ENCODE data around the gene RNU4-1.

Gene RNU4-1

GRCh38 chr12:120287491-120287890 lies 5.5 kb downstream of the RNU4-1 start (continued):
- no peak for TF ChIP-seq ZC3H10 (CRISPR knock-in tag; IDR thresholded peaks at IDR 0.05)
- no peak for TF ChIP-seq SNAI2 (CRISPR knock-in tag; IDR thresholded peaks at IDR 0.05)
- TF ChIP-seq CSRNP3 (CRISPR knock-in tag; IDR thresholded peaks at IDR 0.05), result no peak

- ATAC-seq, result no peak
- TF ChIP-seq SNAI2 (CRISPR knock-in tag; IDR thresholded peaks at IDR 0.05) (no peak), GLIS3 (CRISPR knock-in tag; IDR thresholded peaks at IDR 0.05) (no peak)
Measured at GRCh38 chr12:120286768-120287490, 6.1 kb downstream of the RNU4-1 start.

- no peak for ATAC-seq
- TF ChIP-seq ZNF565 (CRISPR knock-in tag; conservative IDR thresholded peaks at IDR 0.05; ENCODE audit: low read depth) (no peak), GLIS3 (CRISPR knock-in tag; IDR thresholded peaks at IDR 0.05) (no peak), ISL1 (CRISPR knock-in tag; IDR thresholded peaks at IDR 0.05) (no peak), POU6F1 (CRISPR knock-in tag; IDR thresholded peaks at IDR 0.05; ENCODE audit: borderline replicate concordance, low read depth) (no peak), TSHZ2 (CRISPR knock-in tag; IDR thresholded peaks at IDR 0.05) (no peak), ZC3H10 (CRISPR knock-in tag; IDR thresholded peaks at IDR 0.05) (no peak), ESRRG (CRISPR knock-in tag; IDR thresholded peaks at IDR 0.05) (no peak), TOX (CRISPR knock-in tag; IDR thresholded peaks at IDR 0.05; ENCODE audit: borderline replicate concordance) (no peak), ZNF8 (CRISPR knock-in tag; IDR thresholded peaks at IDR 0.05) (no peak), CSRNP3 (CRISPR knock-in tag; IDR thresholded peaks at IDR 0.05) (no peak), SNAI2 (CRISPR knock-in tag; IDR thresholded peaks at IDR 0.05) (no peak), PPARA (CRISPR knock-in tag; IDR thresholded peaks at IDR 0.05; ENCODE audit: borderline replicate concordance) (no peak), BACH2 (CRISPR knock-in tag; IDR thresholded peaks at IDR 0.05; ENCODE audit: borderline replicate concordance) (no peak)
Measured at GRCh38 chr12:120284381-120284780, 8.7 kb downstream of the RNU4-1 start.

GRCh38 chr12:120283318-120283717 lies 9.7 kb downstream of the RNU4-1 start:
- no peak for ATAC-seq
- TF ChIP-seq CSRNP3 (CRISPR knock-in tag; IDR thresholded peaks at IDR 0.05), result no peak
- TF ChIP-seq ZC3H10 (CRISPR knock-in tag; IDR thresholded peaks at IDR 0.05), result no peak
- TF ChIP-seq OSR1 (CRISPR knock-in tag; IDR thresholded peaks at IDR 0.05), result no peak
- no peak for TF ChIP-seq PATZ1 (CRISPR knock-in tag; IDR thresholded peaks at IDR 0.05; ENCODE audit: borderline replicate concordance)
- TF ChIP-seq ZFP30 (CRISPR knock-in tag; IDR thresholded peaks at IDR 0.05), result no peak
- TF ChIP-seq TCF4 (CRISPR knock-in tag; IDR thresholded peaks at IDR 0.05; ENCODE audit: borderline replicate concordance), result no peak
- TF ChIP-seq POU6F1 (CRISPR knock-in tag; IDR thresholded peaks at IDR 0.05; ENCODE audit: borderline replicate concordance, low read depth), result no peak
- TF ChIP-seq BACH2 (CRISPR knock-in tag; IDR thresholded peaks at IDR 0.05; ENCODE audit: borderline replicate concordance), result no peak
- TF ChIP-seq CREB5 (CRISPR knock-in tag; IDR thresholded peaks at IDR 0.05; ENCODE audit: low read depth), result no peak
- TF ChIP-seq CSDC2 (CRISPR knock-in tag; IDR thresholded peaks at IDR 0.05), result no peak
- TF ChIP-seq ZNF8 (CRISPR knock-in tag; IDR thresholded peaks at IDR 0.05), result no peak
- TF ChIP-seq GLIS3 (CRISPR knock-in tag; IDR thresholded peaks at IDR 0.05), result no peak
- TF ChIP-seq ZNF565 (CRISPR knock-in tag; conservative IDR thresholded peaks at IDR 0.05; ENCODE audit: low read depth), result no peak
- no peak for TF ChIP-seq ZFP3 (CRISPR knock-in tag; IDR thresholded peaks at IDR 0.05)
- TF ChIP-seq ESRRG (CRISPR knock-in tag; IDR thresholded peaks at IDR 0.05), result no peak

Data from SK-N-SH treated with all-trans-retinoic acid at 6 μM for 48 hours (cell line).